AG04449 (cell line): ENCODE data around the gene PTCH2.

Experiments
- CTCF ChIA-PET: fragments of 350-600 bp; formaldehyde crosslinking; extraction: SDS; loops from one replicate; lab custom pipeline; 2021; ENCODE audit warnings: antibody characterized with exemption; lab: Yijun Ruan, JAX
- POLR2A ChIA-PET: fragments of 400-600, 350-600 bp; formaldehyde crosslinking; extraction: SDS; loops from one replicate; lab custom pipeline; 2020; ENCODE audit warnings: antibody characterized with exemption, inconsistent platforms; lab: Yijun Ruan, JAX
- DNase-seq: peaks from one replicate; pipeline ENCODE4 v3.0.0-alpha.2; 2010; ENCODE audit warnings: low read depth, low spot score
- H3K4me3 ChIP-seq: 2 replicates; pipeline ENCODE4 v1.5.1; 2011; ENCODE audit warnings: low read depth, mild to moderate bottlenecking, control low read depth, low read length
- CTCF ChIP-seq: IDR thresholded peaks from one replicate; pipeline ENCODE4 v1.5.1; 2011; ENCODE audit warnings: mild to moderate bottlenecking, moderate library complexity, low read length, control low read depth, inconsistent platforms; ENCODE audit not compliant: insufficient read depth; ENCODE audit errors: missing control alignments

The PTCH2 gene

GRCh38 chr1:44786138-44786840 is 56.8 kb downstream of the PTCH2 start:
- peak; percentile 96 for TF ChIP-seq CTCF
- CTCF ChIA-PET: interaction anchor here (0.7 to 6.4 kb wide), 15 partner anchors 7 to 514 kb away, joined by 3 to 40 read pairs (median 6); partner anchors contain the start of genes BTBD19, HECTD3, PLK3 and RNU5D-1
- POLR2A ChIA-PET: interaction anchor here (0.8 to 1.5 kb wide), 4 partner anchors 10 to 32 kb away, joined by 4 to 7 read pairs (median 6); partner anchors contain the start of genes PLK3 and RPS8
- H3K4me3 ChIP-seq: peak overlapping the region; percentile 50
- DNase-seq: no peak

- CTCF ChIA-PET: interaction anchor here (1.0 to 6.4 kb wide), 9 partner anchors 8 to 233 kb away, joined by 3 to 40 read pairs (median 8); partner anchors contain the start of genes BTBD19, PLK3 and RPS8
- TF ChIP-seq CTCF: no peak
- no peak for DNase-seq
- POLR2A ChIA-PET: interaction anchor here (1.2 to 2.4 kb wide), 4 partner anchors 10 to 34 kb away, joined by 4 to 7 read pairs (median 6); partner anchors contain the start of genes PLK3 and RPS8
- peak overlapping the region; percentile 50 for H3K4me3 ChIP-seq
These were observed 57.4 kb downstream of the PTCH2 start for GRCh38 chr1:44785501-44786137.

GRCh38 chr1:44785029-44785380 is 58.0 kb downstream of the PTCH2 start:
- no peak for TF ChIP-seq CTCF
- ChIA-PET POLR2A (interaction anchor here (1.5 to 2.4 kb wide), 2 partner anchors 9 to 34 kb away, joined by 5 to 7 read pairs; partner anchors contain the start of gene RPS8), CTCF (interaction anchor here (0.9 to 6.4 kb wide), 10 partner anchors 9 to 229 kb away, joined by 3 to 40 read pairs (median 8); partner anchors contain the start of genes BTBD19, PLK3 and RPS8)
- no peak overlapping the region for H3K4me3 ChIP-seq
- no peak for DNase-seq

- ChIA-PET POLR2A (interaction anchor here (1.2 to 2.4 kb wide), 3 partner anchors 9 to 35 kb away, joined by 5 to 7 read pairs (median 6); partner anchors contain the start of gene RPS8), CTCF (interaction anchor here (0.9 to 6.4 kb wide), 9 partner anchors 9 to 230 kb away, joined by 3 to 40 read pairs (median 7); partner anchors contain the start of genes BTBD19, PLK3, RNU5D-1 and RPS8)
- H3K4me3 ChIP-seq: peak overlapping the region; percentile 36
- peak; percentile 2 for TF ChIP-seq CTCF
- no peak for DNase-seq
These were observed 58.7 kb downstream of the PTCH2 start for GRCh38 chr1:44784094-44785028.

- no peak for DNase-seq
- CTCF ChIA-PET: interaction anchor here (1.0 to 6.4 kb wide), 4 partner anchors 10 to 55 kb away, joined by 3 to 40 read pairs (median 14); partner anchors contain the start of genes PLK3 and RNU5D-1
- POLR2A ChIA-PET: interaction anchor here (1.2 to 2.4 kb wide), 3 partner anchors 8 to 35 kb away, joined by 6 to 8 read pairs (median 7); partner anchors contain the start of genes PLK3 and RPS8
- peak overlapping the region; percentile 36 for H3K4me3 ChIP-seq
- no peak for TF ChIP-seq CTCF
These were observed 59.4 kb downstream of the PTCH2 start for GRCh38 chr1:44783697-44784093.
